VCaP (cell line): Measurements from ENCODE around the gene FCN3.
A peak's percentile ranks its signal among the peaks of the same experiment; 100 is the strongest.

Source experiments
- H3K27ac ChIP-seq: fragments of 450-650 bp; 2 replicates; pipeline ENCODE4 v1.5.1; 2017
- CTCF ChIP-seq: fragments of 450-650 bp; conservative IDR thresholded peaks from 2 replicates; pipeline ENCODE4 v1.5.1; 2017; ENCODE audit warnings: mild to moderate bottlenecking, moderate library complexity

FCN3 gene

GRCh38 chr1:27368869-27369582 lies 5.6 kb downstream of the FCN3 start:
- peak; percentile 15; the same call in 1 of the 2 replicates for TF ChIP-seq CTCF
- H3K27ac ChIP-seq = no peak overlapping the region

GRCh38 chr1:27367160-27367650 lies 7.4 kb downstream of the FCN3 start:
- peak overlapping the region; percentile 86 for H3K27ac ChIP-seq
- TF ChIP-seq CTCF = no peak

- TF ChIP-seq CTCF = peak; percentile 82
- peak within 1 kb of the TSS; percentile 86 for H3K27ac ChIP-seq
These were observed 8.0 kb downstream of the FCN3 start, which contains the start of gene MAP3K6 for GRCh38 chr1:27366411-27367159. Gene MAP3K6 (minus strand): TSS chr1:27366961. CDS start chr1:27366597, 364 bp downstream.

- TF ChIP-seq CTCF = no peak
- H3K27ac ChIP-seq = peak overlapping the region; percentile 86
These were observed 8.6 kb downstream of the FCN3 start for GRCh38 chr1:27366113-27366410.

- peak overlapping the region; percentile 86 for H3K27ac ChIP-seq
- TF ChIP-seq CTCF = no peak
These were observed 9.1 kb downstream of the FCN3 start for GRCh38 chr1:27365372-27366112.

- peak overlapping the region; percentile 86 for H3K27ac ChIP-seq
These were observed 9.8 kb downstream of the FCN3 start for GRCh38 chr1:27364696-27365371.

More at GRCh38 chr1:27364696-27365371, 9.8 kb downstream of the FCN3 start:
- no peak for TF ChIP-seq CTCF
